ENCODE data around the gene PARP16.

PARP16 gene

GRCh38 chr15:65328506-65329287 is 42.0 kb upstream of the PARP16 start:
- Histone ChIP-seq H3K27ac (no peak overlapping the region), H3K9me3 (ENCODE audit: severe bottlenecking) (no peaks in the 10 kb centered on the region), H3K4me3 (ENCODE audit: low read depth, low read length) (no peak overlapping the region), H3K36me3 (peaks cover 27% of the 10 kb centered on the region), H3K27me3 (ENCODE audit: insufficient read depth, low read depth, severe bottlenecking) (no peaks in the 10 kb centered on the region)
- TF ChIP-seq CTCF (IDR thresholded peaks at IDR 0.05; ENCODE audit: low read depth, low read length), result no peak
- DNase-seq, result no peak

DNA sequence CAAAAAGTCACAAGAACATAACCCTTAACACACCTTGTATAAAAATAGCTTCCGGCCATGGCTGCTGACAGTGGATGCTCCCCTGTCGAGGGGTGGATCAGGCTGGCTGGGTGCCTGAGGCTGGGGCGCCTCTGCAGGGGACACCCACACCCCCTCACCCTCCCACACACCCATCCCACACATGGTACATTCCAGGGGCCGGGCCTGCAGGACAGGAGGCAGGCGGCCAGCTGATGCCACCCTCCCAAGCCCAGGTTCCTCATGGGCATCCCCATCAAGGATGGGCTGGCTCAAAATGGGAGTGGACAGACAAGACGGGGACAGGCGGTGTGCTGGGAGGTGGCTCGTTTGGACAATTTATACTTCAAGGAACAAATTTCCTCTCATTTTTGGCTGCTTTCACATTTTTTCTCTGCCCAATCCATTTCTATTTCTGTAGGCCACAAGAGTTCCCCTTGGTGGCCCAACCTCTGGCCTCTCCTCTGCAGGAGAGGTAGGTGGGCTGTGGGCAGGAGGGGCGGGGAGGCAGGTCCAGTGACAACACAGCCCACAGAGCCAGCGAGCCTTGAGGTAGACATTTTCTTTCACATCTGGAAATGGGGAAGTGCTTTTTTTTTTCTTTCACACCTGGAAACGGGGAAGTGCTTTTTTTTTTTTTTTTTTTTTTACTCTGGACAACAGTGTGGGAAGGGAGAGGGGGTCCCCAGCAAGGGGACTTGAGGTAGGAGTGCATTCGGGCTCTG is 41.1 kb upstream of the PARP16 start:
- H3K27me3 ChIP-seq (ENCODE audit: insufficient read depth, low read depth, severe bottlenecking), result no peaks in the 10 kb centered on the region
- no peak overlapping the region for H3K27ac ChIP-seq
- TF ChIP-seq CTCF (IDR thresholded peaks at IDR 0.05; ENCODE audit: low read depth, low read length), result no peak
- H3K36me3 ChIP-seq, result peaks cover 26% of the 10 kb centered on the region
- no peak for DNase-seq
- H3K9me3 ChIP-seq (ENCODE audit: severe bottlenecking), result no peaks in the 10 kb centered on the region
- H3K4me3 ChIP-seq (ENCODE audit: low read depth, low read length), result no peak overlapping the region

GRCh38 chr15:65326818-65327217 is 40.1 kb upstream of the PARP16 start:
- Histone ChIP-seq H3K27ac (no peak overlapping the region), H3K36me3 (peaks cover 24% of the 10 kb centered on the region), H3K9me3 (ENCODE audit: severe bottlenecking) (no peaks in the 10 kb centered on the region), H3K4me3 (ENCODE audit: low read depth, low read length) (no peak overlapping the region), H3K27me3 (ENCODE audit: insufficient read depth, low read depth, severe bottlenecking) (no peaks in the 10 kb centered on the region)
- no peak for TF ChIP-seq CTCF (IDR thresholded peaks at IDR 0.05; ENCODE audit: low read depth, low read length)
- DNase-seq, result no peak

GRCh38 chr15:65326117-65326526 is 39.4 kb upstream of the PARP16 start:
- H3K27ac ChIP-seq, result peak overlapping the region; percentile 6
- no peak overlapping the region for H3K4me3 ChIP-seq (ENCODE audit: low read depth, low read length)
- no peaks in the 10 kb centered on the region for H3K27me3 ChIP-seq (ENCODE audit: insufficient read depth, low read depth, severe bottlenecking)
- peaks cover 19% of the 10 kb centered on the region for H3K36me3 ChIP-seq
- H3K9me3 ChIP-seq (ENCODE audit: severe bottlenecking), result no peaks in the 10 kb centered on the region
- no peak for TF ChIP-seq CTCF (IDR thresholded peaks at IDR 0.05; ENCODE audit: low read depth, low read length)
- peak; percentile 42 for DNase-seq

DNA sequence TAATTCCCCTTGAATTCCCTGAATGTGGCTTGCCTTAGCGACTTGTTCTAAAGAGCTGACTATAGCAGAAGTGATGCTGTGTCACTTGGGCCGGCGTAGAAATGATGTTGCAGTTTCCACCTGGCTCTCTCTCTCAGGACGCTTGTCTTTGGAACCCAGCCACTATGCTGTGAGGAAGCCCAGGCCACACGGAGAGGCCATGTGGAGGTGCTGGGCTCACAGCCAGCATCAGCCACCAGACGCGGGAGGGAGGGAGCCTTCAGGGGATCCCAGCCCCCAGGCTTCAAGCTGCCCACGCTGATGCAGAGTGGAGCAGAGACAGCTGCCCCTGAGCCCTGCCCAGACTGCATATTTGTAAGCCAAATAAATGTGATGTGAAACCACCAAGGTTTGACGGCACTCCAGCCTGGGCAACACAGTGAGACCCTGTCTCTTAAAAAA is 36.4 kb upstream of the PARP16 start:
- no peak overlapping the region for H3K27ac ChIP-seq
- TF ChIP-seq CTCF (IDR thresholded peaks at IDR 0.05; ENCODE audit: low read depth, low read length), result no peak
- no peaks in the 10 kb centered on the region for H3K36me3 ChIP-seq
- no peak overlapping the region for H3K4me3 ChIP-seq (ENCODE audit: low read depth, low read length)
- no peaks in the 10 kb centered on the region for H3K27me3 ChIP-seq (ENCODE audit: insufficient read depth, low read depth, severe bottlenecking)
- H3K9me3 ChIP-seq (ENCODE audit: severe bottlenecking), result no peaks in the 10 kb centered on the region
- DNase-seq, result no peak
